HEK293 (cell line): Measurements from ENCODE around the gene TLCD4.

ENCODE experiments used
- CTCF ChIP-seq: fragments of 450-650 bp; formaldehyde crosslinking; IDR thresholded peaks from 2 replicates; pipeline ENCODE4 v1.5.1; 2016; ENCODE audit warnings: missing biosample characterization, missing genetic modification characterization
- GLI4 ChIP-seq: fragments of 450-650 bp; formaldehyde crosslinking; IDR thresholded peaks from 2 replicates; pipeline ENCODE4 v1.5.1; 2016; ENCODE audit warnings: missing biosample characterization, missing genetic modification characterization
- KLF17 ChIP-seq: fragments of 450-650 bp; formaldehyde crosslinking; IDR thresholded peaks from 2 replicates; pipeline ENCODE4 v1.5.1; 2016; ENCODE audit warnings: missing biosample characterization, missing genetic modification characterization
- ZBTB10 ChIP-seq: fragments of 450-650 bp; formaldehyde crosslinking; IDR thresholded peaks from 2 replicates; pipeline ENCODE4 v1.5.1; 2016; ENCODE audit warnings: missing biosample characterization, missing genetic modification characterization
- ZBTB11 ChIP-seq: fragments of 450-650 bp; formaldehyde crosslinking; conservative IDR thresholded peaks from 2 replicates; pipeline ENCODE4 v1.5.1; 2016; ENCODE audit warnings: low read depth, missing biosample characterization, missing genetic modification characterization
- ZNF274 ChIP-seq, 2 experiments: fragments of 200-500 bp in 1 of 2; fragments of 450-650 bp in 1 of 2; sonication (Bioruptor generic) in 1 of 2; formaldehyde crosslinking in 1 of 2; IDR thresholded peaks; 2 replicates each; pipeline versions ENCODE4 v1.5.1 to v1.6.1; 2014 to 2016; ENCODE audit warnings: borderline replicate concordance in 1 of 2, inconsistent platforms in 1 of 2, low read length in 1 of 2, missing biosample characterization in 1 of 2, missing genetic modification characterization in 1 of 2
- ZNF324 ChIP-seq: fragments of 450-650 bp; formaldehyde crosslinking; IDR thresholded peaks from 2 replicates; pipeline ENCODE4 v1.5.1; 2016; ENCODE audit warnings: missing biosample characterization, missing genetic modification characterization
- ZNF404 ChIP-seq: fragments of 450-650 bp; formaldehyde crosslinking; IDR thresholded peaks from 2 replicates; pipeline ENCODE4 v1.5.1; 2017; ENCODE audit warnings: missing biosample characterization, missing genetic modification characterization
- ZNF449 ChIP-seq: fragments of 450-650 bp; formaldehyde crosslinking; IDR thresholded peaks from 2 replicates; pipeline ENCODE4 v1.5.1; 2017; ENCODE audit warnings: missing biosample characterization, mild to moderate bottlenecking, missing genetic modification characterization, moderate library complexity
- ZNF544 ChIP-seq: fragments of 450-650 bp; formaldehyde crosslinking; IDR thresholded peaks from 2 replicates; pipeline ENCODE4 v1.5.0; 2017; ENCODE audit warnings: missing biosample characterization, missing genetic modification characterization
- ZNF747 ChIP-seq: fragments of 450-650 bp; formaldehyde crosslinking; IDR thresholded peaks from 2 replicates; pipeline ENCODE4 v1.5.1; 2016; ENCODE audit warnings: missing biosample characterization, missing genetic modification characterization

- TF ChIP-seq ZNF324 (tag by site-specific recombination) = no peak
- TF ChIP-seq CTCF = no peak
- TF ChIP-seq KLF17 (tag by site-specific recombination) = no peak
- TF ChIP-seq ZNF449 = no peak
- TF ChIP-seq GLI4 = no peak
- no peak for TF ChIP-seq ZBTB11 (tag by site-specific recombination)
- TF ChIP-seq ZBTB10 (tag by site-specific recombination) = no peak
- no peak for TF ChIP-seq ZNF544
- no peak for TF ChIP-seq ZNF404 (tag by site-specific recombination)
- TF ChIP-seq ZNF274 (IDR thresholded peaks at IDR 0.05; ENCODE audit: low read length) = no peak
- no peak for TF ChIP-seq ZNF274 (tag by site-specific recombination; IDR thresholded peaks at IDR 0.05; ENCODE audit: borderline replicate concordance)
- no peak for TF ChIP-seq ZNF747 (tag by site-specific recombination)
Observed at GRCh38 chr1:95086949-95087533, 30.1 kb upstream of the TLCD4 start.
